GM12878 (cell line): ENCODE data around the gene SPATA1.

ENCODE experiments used
- CHD2 ChIP-seq: IDR thresholded peaks from 2 replicates; pipeline ENCODE4 v1.6.1; 2011; ENCODE audit warnings: low read depth, low read length, improper control_type of control experiment, borderline replicate concordance
- JUNB ChIP-seq: IDR thresholded peaks from 2 replicates; pipeline ENCODE4 v1.6.1; 2016; ENCODE audit warnings: antibody characterized with exemption, mild to moderate bottlenecking
- JUND ChIP-seq: IDR thresholded peaks from 2 replicates; pipeline ENCODE4 v1.6.1; 2012; ENCODE audit warnings: low read depth, mild to moderate bottlenecking, low read length, improper control_type of control experiment, moderate library complexity
- YY1 ChIP-seq: IDR thresholded peaks from 2 replicates; pipeline ENCODE4 v1.6.1; 2011; ENCODE audit warnings: low read depth, mild to moderate bottlenecking, low read length
- TF ChIP-seq, protein P1 (sequence below): IDR thresholded peaks from 2 replicates; pipeline ENCODE4 v1.6.1; 2012; ENCODE audit warnings: mild to moderate bottlenecking, low read depth, low read length

DNA sequence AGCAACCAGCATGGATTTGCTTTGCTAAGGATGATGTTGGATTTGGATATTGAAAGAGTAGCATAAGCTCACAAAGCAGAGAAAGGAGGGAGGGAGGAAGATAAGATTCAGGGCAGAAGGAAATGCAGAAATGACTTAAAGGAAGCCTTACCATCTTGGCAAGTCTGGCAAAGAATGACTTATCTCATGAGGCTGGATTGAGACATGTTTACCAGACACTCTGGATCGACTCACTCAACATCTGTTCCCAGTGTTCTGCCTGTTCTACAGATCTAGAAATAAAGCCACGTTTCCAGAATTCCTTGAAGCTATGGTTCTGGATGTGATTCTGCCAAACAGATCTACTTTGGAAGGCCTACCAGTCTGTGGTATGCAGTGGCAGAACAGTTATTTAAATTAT is 106.8 kb downstream of the SPATA1 start:
- TF ChIP-seq JUND, result no peak
- no peak for TF ChIP-seq YY1
- TF ChIP-seq, protein P1, sequence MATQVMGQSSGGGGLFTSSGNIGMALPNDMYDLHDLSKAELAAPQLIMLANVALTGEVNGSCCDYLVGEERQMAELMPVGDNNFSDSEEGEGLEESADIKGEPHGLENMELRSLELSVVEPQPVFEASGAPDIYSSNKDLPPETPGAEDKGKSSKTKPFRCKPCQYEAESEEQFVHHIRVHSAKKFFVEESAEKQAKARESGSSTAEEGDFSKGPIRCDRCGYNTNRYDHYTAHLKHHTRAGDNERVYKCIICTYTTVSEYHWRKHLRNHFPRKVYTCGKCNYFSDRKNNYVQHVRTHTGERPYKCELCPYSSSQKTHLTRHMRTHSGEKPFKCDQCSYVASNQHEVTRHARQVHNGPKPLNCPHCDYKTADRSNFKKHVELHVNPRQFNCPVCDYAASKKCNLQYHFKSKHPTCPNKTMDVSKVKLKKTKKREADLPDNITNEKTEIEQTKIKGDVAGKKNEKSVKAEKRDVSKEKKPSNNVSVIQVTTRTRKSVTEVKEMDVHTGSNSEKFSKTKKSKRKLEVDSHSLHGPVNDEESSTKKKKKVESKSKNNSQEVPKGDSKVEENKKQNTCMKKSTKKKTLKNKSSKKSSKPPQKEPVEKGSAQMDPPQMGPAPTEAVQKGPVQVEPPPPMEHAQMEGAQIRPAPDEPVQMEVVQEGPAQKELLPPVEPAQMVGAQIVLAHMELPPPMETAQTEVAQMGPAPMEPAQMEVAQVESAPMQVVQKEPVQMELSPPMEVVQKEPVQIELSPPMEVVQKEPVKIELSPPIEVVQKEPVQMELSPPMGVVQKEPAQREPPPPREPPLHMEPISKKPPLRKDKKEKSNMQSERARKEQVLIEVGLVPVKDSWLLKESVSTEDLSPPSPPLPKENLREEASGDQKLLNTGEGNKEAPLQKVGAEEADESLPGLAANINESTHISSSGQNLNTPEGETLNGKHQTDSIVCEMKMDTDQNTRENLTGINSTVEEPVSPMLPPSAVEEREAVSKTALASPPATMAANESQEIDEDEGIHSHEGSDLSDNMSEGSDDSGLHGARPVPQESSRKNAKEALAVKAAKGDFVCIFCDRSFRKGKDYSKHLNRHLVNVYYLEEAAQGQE, result no peak
- TF ChIP-seq JUNB, result no peak
- no peak for TF ChIP-seq CHD2
